ENCODE measurements around the gene BTBD9.

The BTBD9 gene

GRCh38 chr6:38153798-38154345 lies 485.9 kb downstream of the BTBD9 start:
- no peak for DNase-seq

GRCh38 chr6:38153076-38153797 lies 486.5 kb downstream of the BTBD9 start:
- DNase-seq, result no peak

GRCh38 chr6:38152620-38153019 lies 487.1 kb downstream of the BTBD9 start:
- DNase-seq, result no peak

GRCh38 chr6:38151580-38152500 lies 487.9 kb downstream of the BTBD9 start:
- no peak for DNase-seq

GRCh38 chr6:38150681-38151296 lies 488.9 kb downstream of the BTBD9 start:
- no peak for DNase-seq

- no peak for DNase-seq
Measured at GRCh38 chr6:38150021-38150420, 489.7 kb downstream of the BTBD9 start.

- DNase-seq, result no peak
Measured at GRCh38 chr6:38149531-38149930, 490.2 kb downstream of the BTBD9 start.

- DNase-seq, result no peak
Measured at GRCh38 chr6:38148606-38149005, 491.1 kb downstream of the BTBD9 start.

- no peak for DNase-seq
Measured at GRCh38 chr6:38146734-38147027, 493.0 kb downstream of the BTBD9 start.

GRCh38 chr6:38146021-38146733 lies 493.6 kb downstream of the BTBD9 start:
- DNase-seq, result no peak

- DNase-seq, result no peak
Measured at GRCh38 chr6:38144365-38144945, 495.3 kb downstream of the BTBD9 start.

- DNase-seq, result peak; percentile 65
Measured at GRCh38 chr6:38143191-38144150, 496.3 kb downstream of the BTBD9 start.

GRCh38 chr6:38142178-38142902 lies 497.4 kb downstream of the BTBD9 start:
- no peak for DNase-seq

GRCh38 chr6:38141716-38142115 lies 498.0 kb downstream of the BTBD9 start:
- no peak for DNase-seq

GRCh38 chr6:38141085-38141484 lies 498.6 kb downstream of the BTBD9 start:
- DNase-seq, result no peak

GRCh38 chr6:38138374-38138773 lies 501.4 kb downstream of the BTBD9 start:
- DNase-seq, result no peak

GRCh38 chr6:38137608-38138265 lies 502.0 kb downstream of the BTBD9 start:
- DNase-seq, result peak; percentile 43

- DNase-seq, result no peak
Measured at GRCh38 chr6:38136547-38136946, 503.2 kb downstream of the BTBD9 start.

- no peak for DNase-seq
Measured at GRCh38 chr6:38134704-38135088, 505.0 kb downstream of the BTBD9 start.

Measured in NCI-H510A treated with DMSO at 0.1 percent for 48 hours (cell line).